KOPT-K1 (cell line): ENCODE results near the gene ESPN.

Source experiments
- H3K27ac ChIP-seq: fragments of 200-600 bp; sonication (generic); 2 replicates; pipeline ENCODE4 v1.5.1; 2016; ENCODE audit warnings: antibody characterized with exemption, mild to moderate bottlenecking, low read depth, low read length; ENCODE audit not compliant: poor library complexity, severe bottlenecking
- H3K36me3 ChIP-seq: fragments of 200-600 bp; sonication (generic); 2 replicates; pipeline ENCODE4 v1.5.1; 2017; ENCODE audit warnings: antibody characterized with exemption, mild to moderate bottlenecking, low read length, moderate library complexity; ENCODE audit not compliant: insufficient read depth
- H3K9me3 ChIP-seq: fragments of 200-600 bp; sonication (generic); 2 replicates; pipeline ENCODE4 v1.5.1; 2017; ENCODE audit warnings: antibody characterized with exemption, low read length, mild to moderate bottlenecking; ENCODE audit not compliant: insufficient read depth, poor library complexity, severe bottlenecking

Gene ESPN

DNA sequence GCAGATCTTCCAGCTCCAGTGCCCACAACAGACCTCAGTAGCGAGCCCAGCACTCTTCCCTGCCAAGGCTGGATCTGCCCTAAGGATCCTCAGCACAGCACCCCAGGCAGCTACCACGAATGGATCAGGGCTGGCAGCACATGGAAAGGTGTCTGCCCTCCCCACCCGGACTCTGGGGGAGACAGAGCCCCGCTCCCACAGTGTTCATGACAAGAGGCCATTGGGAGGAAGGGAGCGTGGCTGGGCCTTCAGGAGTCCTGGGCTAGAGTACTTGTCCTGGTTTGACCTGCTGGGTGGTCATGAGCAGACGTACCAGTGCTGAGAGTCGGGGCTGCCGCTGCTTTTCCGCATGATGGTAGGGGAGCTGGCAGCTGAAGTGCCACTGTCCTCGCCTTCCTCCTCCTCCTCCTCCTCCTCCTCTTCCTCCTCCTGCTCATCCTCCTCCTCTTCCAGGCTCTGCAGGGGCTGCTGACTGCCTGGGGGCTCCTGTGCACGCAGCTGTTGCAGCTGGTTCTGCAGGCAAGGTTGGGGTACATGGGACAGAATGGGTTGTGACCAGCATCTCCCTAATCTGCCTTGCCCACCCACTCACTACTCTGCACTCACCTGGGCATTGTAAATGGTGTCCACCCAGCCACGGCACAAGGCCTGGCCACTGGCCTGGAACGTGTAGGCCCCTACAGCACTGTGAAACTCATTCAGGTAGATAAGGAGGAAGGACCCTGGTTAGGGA is 44.3 kb downstream of the ESPN start:
- Histone ChIP-seq H3K9me3 (no peaks in the 10 kb centered on the region), H3K27ac (no peak overlapping the region), H3K36me3 (no peaks in the 10 kb centered on the region)

DNA sequence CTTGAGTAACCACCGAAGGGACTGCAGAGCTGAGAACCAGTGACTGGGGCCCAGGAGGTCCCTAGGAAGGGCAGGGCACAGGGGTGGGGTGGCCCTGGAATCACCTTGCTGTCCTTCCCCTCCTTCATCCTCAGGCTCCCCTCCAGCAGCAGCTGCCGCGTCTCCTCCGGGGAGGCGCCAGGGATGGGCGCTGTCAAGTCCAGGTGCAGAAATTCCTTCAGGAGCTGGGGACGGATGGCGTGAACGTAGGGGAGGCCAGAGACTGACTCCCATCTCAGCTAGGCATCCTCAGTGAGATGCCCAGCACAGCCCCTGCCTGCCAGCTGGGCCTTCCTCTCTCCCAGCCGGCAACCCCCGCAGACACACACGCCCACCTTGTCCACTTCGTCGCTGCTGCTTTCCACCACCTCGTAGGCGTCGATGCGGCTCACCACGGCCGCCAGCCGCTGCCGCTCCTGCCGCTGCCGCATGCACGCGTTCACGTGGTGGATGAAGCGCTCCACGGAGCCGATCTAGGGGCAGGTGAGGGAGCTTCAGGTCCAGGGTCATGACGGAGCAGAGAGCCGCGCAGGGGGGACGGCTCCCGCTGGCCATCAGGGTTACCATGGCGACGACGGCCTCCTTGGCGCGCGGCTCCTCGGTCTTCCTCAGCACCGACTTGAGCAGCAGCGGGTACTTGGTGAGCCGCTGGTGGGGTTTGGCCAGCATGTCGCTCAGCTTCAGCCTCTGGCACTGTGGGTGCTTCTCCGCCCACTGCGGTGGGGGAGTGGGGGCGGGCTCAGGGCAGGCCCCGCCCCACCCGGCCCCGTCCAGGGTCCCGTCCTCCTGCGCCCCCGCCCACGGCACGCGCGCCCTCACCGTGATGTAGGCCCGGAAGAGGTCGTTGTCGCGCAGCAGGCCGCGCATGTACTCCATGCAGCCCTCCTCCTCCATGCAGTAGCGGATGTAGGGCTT is 45.8 kb downstream of the ESPN start:
- Histone ChIP-seq H3K9me3 (no peaks in the 10 kb centered on the region), H3K36me3 (no peaks in the 10 kb centered on the region), H3K27ac (no peak overlapping the region)

DNA sequence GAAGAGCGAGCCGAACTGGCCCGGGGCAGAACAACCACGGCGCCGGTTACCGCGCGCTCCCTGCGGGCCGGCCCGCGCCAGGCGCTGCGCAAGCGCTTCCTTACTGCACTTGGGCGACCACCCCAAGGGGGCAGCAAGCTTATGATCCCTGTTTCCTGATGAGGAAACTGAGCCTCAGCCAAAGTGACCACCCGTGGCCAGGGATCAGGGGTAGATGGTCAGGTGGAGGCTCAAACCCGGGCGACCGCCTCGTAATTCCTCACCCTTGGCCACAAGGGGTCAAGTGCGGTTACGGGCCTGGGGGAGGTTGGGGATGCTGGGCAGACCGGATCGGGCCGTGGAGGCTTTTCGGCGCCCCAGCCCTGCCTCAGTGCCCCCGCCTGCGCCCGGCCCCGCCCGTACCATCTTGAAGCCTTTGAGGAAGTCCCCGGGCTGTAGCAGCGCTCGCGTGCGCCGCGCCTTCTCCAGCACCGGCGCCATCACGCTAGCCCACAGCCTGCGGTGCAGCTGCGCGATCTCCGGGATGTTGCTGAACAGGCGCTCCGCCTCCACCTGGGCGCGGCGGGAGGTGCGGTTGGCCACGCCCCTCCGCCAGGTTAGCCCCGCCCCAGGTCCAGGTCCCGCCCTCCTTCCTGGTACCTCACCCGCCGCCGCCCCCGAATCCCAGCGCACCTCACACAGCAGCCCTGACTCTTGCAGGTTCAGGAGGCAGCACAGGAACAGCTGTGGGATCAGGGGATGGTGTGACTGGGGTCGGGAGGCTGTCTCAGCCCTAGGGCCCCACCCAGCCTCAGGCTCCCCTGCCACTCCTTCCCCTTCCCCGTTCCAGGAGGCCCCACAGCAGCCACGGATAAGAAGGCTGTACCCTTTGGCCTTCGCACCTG is 46.8 kb downstream of the ESPN start:
- H3K36me3 ChIP-seq = no peaks in the 10 kb centered on the region

DNA sequence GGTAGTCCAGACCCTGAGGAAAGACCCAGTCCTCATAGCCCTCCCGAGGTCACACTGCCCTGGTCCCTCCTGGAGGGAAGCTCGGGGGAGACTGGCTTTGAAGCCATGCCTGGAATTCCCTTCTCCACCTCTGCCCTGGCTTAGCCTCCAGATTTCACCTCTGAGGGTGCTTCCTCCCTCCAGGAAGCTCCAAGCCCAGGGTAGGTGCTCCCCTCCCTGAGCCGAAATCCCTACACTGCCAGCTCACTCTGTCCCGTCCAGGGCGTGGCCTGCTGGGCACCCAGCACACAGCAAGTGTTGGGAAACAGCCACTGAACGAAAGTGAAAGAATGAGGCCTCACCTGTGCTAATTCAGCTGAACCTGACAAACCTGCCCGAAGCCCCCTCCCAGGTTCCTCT is 47.4 kb downstream of the ESPN start:
- no peaks in the 10 kb centered on the region for H3K9me3 ChIP-seq
- H3K27ac ChIP-seq = no peak overlapping the region
- no peaks in the 10 kb centered on the region for H3K36me3 ChIP-seq

More for the DNA sequence above, 46.8 kb downstream of the ESPN start:
- H3K27ac ChIP-seq = no peak overlapping the region
- H3K9me3 ChIP-seq = no peaks in the 10 kb centered on the region

DNA sequence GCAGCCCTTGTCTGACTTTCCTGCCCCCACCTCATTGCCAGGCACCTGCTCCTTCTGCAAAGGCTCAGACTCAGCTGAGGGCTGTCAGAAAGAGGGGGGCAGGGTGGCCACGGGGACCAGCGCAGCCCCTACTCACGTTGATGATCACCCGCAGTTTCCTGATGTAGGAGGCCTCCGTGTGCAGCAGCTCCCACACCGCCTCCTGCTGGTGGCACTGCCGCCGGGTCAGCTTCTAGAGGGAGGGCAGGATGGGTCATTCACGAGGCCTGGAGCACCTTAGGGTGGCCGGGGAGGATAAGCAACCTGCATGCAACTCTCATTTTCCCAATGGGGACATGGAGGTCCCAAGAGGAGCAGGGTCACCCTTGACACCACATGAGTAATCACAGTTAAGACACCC is 47.8 kb downstream of the ESPN start:
- Histone ChIP-seq H3K27ac (no peak overlapping the region), H3K36me3 (no peaks in the 10 kb centered on the region), H3K9me3 (no peaks in the 10 kb centered on the region)

DNA sequence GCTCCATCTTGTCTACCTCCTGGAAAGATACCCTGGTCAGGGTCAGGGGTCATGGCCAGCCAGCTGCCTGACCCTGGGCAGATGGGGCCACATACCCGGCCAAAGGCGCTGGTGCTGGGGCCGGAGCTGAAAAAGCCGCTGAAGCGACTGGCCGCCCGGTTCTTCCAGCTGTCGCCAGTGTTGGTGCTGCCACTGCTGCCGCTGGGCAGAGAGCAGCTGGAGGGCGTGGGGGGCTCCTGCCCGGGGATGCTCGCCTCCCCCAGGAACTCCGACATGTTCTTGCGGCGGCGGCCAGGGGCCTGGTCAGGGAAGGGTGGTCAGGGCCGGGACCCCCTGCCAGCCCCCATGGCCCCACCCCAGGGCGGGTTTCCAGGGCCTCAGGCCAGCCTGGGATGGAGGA is 48.6 kb downstream of the ESPN start:
- Histone ChIP-seq H3K27ac (no peak overlapping the region), H3K9me3 (no peaks in the 10 kb centered on the region), H3K36me3 (no peaks in the 10 kb centered on the region)

DNA sequence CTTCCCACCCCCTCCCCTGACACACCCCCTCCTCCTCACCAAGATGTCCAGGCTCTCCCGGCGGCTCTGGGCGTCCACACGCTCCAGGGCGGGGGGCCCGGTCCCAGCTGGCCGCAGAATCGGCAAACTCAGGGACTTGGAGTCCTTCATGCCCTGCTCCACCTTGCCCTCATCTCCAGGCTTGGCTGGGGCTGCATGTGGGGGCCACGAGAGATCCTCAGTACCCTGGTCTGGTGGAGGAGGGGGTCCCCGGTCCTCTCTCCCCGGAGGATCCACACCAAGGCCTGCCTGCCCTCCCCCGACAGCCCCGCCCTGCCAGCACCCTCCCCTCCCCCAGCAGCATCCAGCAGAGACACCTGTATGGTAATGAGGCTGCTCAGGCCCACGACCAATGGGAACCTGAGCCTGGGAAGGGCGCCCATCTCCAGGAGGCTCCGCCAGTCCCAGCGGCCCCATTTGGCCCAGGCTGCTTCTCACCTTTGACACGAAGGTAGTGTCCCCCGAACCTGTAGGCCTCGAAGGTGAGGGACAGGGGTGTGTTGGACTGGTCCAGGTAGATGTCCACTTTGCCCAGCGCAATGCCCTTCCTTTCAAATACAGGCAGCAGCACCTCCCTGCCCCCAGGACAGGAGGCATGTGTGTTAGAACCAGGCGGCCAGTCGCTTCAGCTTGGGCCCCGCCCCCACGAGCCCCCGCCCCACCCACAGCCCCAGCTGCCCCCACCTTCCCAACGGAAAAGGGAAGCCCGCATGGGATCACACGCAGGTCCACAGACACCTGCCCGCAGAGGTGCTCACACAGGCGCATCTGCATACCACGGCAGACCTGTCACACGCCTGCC is 49.6 kb downstream of the ESPN start:
- no peaks in the 10 kb centered on the region for H3K9me3 ChIP-seq
- no peak overlapping the region for H3K27ac ChIP-seq
- no peaks in the 10 kb centered on the region for H3K36me3 ChIP-seq

DNA sequence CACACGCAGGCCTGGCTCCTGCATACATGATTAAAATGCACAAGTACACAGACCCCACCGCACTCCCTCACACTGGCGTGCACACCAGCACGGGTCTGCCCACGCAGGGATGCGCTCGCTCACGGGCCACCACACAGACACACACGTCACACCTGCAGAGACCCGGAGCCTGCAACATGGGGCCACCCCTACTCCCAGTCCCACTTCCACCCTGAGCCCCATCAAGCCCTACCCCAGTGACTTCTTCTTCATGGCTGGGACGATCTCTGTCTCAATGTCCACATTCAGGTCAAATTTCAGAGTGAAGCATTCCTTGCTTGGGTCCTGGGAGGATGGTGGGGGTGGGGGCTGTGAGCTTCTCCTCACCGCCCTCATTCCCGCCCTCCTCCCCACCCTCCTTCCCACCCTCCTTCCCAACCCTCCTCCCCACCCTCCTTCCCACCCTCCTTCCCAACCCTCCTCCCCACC is 50.3 kb downstream of the ESPN start:
- Histone ChIP-seq H3K9me3 (no peaks in the 10 kb centered on the region), H3K27ac (no peak overlapping the region), H3K36me3 (no peaks in the 10 kb centered on the region)

DNA sequence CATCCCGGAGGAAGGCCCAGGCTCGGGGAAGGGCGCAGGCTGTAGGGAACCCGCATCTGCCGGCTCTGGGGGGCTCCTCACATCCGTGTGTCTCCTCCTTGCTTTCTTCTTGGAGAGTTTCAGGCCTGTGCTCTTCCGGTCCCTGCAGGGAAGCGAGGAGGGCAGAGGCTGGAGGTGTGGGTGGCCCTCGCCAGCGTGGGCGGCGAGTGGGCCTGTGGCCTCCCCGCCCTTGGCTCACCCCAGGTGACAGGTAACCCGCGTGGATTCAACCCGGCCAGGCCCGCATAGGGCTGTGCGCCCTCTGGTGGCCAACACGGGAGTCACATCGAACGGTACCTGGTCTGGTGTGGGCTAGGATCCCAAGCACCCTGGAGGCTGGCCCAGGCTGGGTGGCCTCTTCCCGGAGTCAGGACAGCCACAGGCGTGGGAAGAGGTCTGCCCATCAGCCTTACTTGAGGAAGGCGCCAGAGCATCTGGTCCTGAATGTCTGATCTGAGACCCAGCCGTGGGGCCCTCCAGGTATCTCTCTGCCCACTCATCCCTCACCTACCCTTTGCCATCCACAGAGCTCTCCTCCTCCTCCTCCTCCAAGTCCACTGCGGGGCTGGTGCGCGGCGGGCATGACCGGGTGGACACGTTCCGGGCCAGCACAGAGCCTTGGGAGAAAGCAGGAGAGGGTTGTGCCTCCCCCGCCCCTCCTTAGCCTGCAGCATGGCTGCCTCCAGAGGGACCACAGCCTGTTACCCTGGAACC is 51.0 kb downstream of the ESPN start:
- Histone ChIP-seq H3K36me3 (no peaks in the 10 kb centered on the region), H3K27ac (no peak overlapping the region), H3K9me3 (no peaks in the 10 kb centered on the region)

DNA sequence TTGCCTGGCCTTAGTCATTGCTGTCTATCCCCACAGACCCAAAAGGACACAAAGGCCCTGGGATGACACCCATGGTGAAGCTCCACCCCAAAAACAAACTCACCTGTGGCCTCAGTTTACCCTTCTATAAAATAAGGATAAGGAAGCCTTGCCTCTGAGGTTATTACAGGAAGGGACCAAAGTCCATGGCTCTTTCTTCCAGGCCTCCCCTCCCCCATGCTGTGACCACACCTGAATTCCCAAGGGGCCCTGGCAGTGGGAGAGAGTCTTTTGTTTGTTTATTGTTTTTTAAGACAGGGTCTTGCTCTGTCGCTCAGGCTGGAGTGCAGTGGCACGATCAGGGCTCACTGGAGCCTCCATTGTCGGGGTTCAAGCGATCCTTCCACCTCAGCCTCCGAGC is 51.9 kb downstream of the ESPN start:
- Histone ChIP-seq H3K27ac (no peak overlapping the region), H3K36me3 (no peaks in the 10 kb centered on the region), H3K9me3 (no peaks in the 10 kb centered on the region)

DNA sequence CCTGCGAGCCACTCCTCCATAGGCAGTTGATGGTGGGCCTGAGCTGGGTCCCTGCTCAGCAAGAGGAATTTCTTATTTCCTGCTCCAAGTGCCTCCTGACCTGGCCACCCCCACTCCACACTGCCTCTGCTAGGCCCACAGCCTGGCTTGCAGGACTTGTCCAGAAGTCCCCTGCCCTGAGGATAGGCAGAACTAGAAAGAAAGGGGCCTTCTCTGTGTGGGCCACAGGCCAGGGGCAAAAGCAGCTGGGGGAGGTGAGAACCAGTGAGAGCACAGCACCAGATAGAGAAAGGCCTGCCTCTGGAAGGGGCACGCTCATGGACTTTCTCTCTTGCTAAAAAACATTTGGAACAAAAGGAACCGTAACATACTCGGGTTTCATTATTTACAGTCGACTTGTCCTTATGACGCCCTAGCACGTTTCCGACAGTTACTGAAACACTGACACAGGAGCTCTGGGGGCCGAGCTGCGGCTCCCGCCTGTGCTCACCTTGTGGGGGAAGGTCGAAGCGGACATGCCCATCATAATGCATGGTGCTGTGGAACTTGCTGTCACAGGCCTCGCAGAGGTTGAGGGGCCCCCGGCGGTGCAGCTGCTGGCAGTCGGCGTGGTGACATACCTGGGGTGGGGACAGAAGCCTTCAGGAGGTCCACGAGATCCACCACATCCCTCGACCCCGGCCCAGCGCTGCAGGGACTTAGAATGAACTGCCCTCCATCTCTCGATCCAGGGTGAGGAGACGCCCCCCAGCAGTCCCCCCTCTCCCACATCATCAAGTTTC is 52.7 kb downstream of the ESPN start:
- H3K27ac ChIP-seq = no peak overlapping the region
- no peaks in the 10 kb centered on the region for H3K9me3 ChIP-seq
- no peaks in the 10 kb centered on the region for H3K36me3 ChIP-seq

DNA sequence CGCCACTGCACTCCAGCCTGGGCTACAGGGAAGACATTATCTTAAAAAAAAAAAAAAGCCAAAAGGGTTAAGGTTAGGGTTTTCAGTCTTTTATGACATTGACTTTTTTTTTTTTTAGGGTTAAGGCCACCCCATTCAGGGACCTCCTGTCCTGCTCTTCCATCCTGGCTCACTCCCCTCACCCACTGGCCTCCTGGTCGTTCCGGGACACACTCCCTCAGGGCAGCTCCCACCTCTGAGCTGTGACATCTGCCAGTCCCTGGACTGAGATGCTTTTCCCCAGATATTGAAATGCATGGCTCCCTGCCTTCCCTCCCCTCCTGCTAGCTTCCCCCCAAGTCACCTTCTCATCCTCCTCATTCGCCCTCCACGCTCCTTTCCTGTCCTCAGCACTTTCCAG is 57.2 kb downstream of the ESPN start:
- Histone ChIP-seq H3K9me3 (no peaks in the 10 kb centered on the region), H3K36me3 (no peaks in the 10 kb centered on the region), H3K27ac (no peak overlapping the region)
